HL-60/S4 treated with phorbol 12-myristate 13-acetate at 8.2 ng/mL for 4 days and 3 days (cell line): ENCODE measurements around the gene AFAP1.

Source experiments
- in situ Hi-C: fragments of 300-500 bp; cut with MboI; formaldehyde crosslinking; loops from 2 replicates; pipeline ENCODE4 v1.15.0; 2022; ENCODE audit warnings: low sequenced_read_pairs

The AFAP1 gene

GRCh38 chr4:7774301-7775294, 165.1 kb downstream of the AFAP1 start:
- in situ Hi-C loops = no loop called here

- in situ Hi-C loops = no loop called here
Measured at GRCh38 chr4:7773401-7774180, 166.1 kb downstream of the AFAP1 start.

- in situ Hi-C loops = no loop called here
Measured at GRCh38 chr4:7772711-7773385, 166.8 kb downstream of the AFAP1 start.

GRCh38 chr4:7771541-7772507, 167.8 kb downstream of the AFAP1 start:
- in situ Hi-C loops = no loop called here

GRCh38 chr4:7771056-7771455, 168.6 kb downstream of the AFAP1 start:
- in situ Hi-C loops = no loop called here

- in situ Hi-C loops = no loop called here
Measured at GRCh38 chr4:7770224-7771050, 169.2 kb downstream of the AFAP1 start.

- in situ Hi-C loops = no loop called here
Measured at GRCh38 chr4:7769396-7770223, 170.1 kb downstream of the AFAP1 start.

GRCh38 chr4:7768736-7769135, 170.9 kb downstream of the AFAP1 start:
- in situ Hi-C loops = no loop called here

GRCh38 chr4:7767966-7768365, 171.7 kb downstream of the AFAP1 start:
- in situ Hi-C loops = no loop called here

- in situ Hi-C loops = no loop called here
Measured at GRCh38 chr4:7767526-7767925, 172.1 kb downstream of the AFAP1 start.

GRCh38 chr4:7766661-7767345, 172.9 kb downstream of the AFAP1 start:
- in situ Hi-C loops = no loop called here

- in situ Hi-C loops = no loop called here
Measured at GRCh38 chr4:7766086-7766485, 173.6 kb downstream of the AFAP1 start.

GRCh38 chr4:7765666-7766065, 174.0 kb downstream of the AFAP1 start:
- in situ Hi-C loops = no loop called here

- in situ Hi-C loops = no loop called here
Measured at GRCh38 chr4:7764466-7764865, 175.2 kb downstream of the AFAP1 start.

- in situ Hi-C loops = no loop called here
Measured at GRCh38 chr4:7763788-7764187, 175.9 kb downstream of the AFAP1 start.

- in situ Hi-C loops = no loop called here
Measured at GRCh38 chr4:7763106-7763505, 176.6 kb downstream of the AFAP1 start.

GRCh38 chr4:7762376-7763030, 177.2 kb downstream of the AFAP1 start:
- in situ Hi-C loops = no loop called here
